Measurements from ENCODE around the gene ASTN2.

Gene ASTN2

GRCh38 chr9:117282541-117282940 lies 132.3 kb downstream of the ASTN2 start:
- Mint-ChIP-seq H3K27ac (no peak overlapping the region), H3K4me1 (ENCODE audit: low read depth) (no peaks in the 10 kb centered on the region), H3K9me3 (no peaks in the 10 kb centered on the region), H3K36me3 (ENCODE audit: low read depth) (no peaks in the 10 kb centered on the region), H3K4me3 (no peak overlapping the region), H3K27me3 (ENCODE audit: low read depth) (no peaks in the 10 kb centered on the region)

GRCh38 chr9:117278471-117279035 lies 136.3 kb downstream of the ASTN2 start:
- Mint-ChIP-seq H3K27me3 (ENCODE audit: low read depth) (no peaks in the 10 kb centered on the region), H3K27ac (no peak overlapping the region), H3K4me3 (no peak overlapping the region), H3K9me3 (no peaks in the 10 kb centered on the region), H3K4me1 (ENCODE audit: low read depth) (no peaks in the 10 kb centered on the region), H3K36me3 (ENCODE audit: low read depth) (no peaks in the 10 kb centered on the region)

- H3K27me3 Mint-ChIP-seq (ENCODE audit: low read depth): no peaks in the 10 kb centered on the region
- no peaks in the 10 kb centered on the region for H3K4me1 Mint-ChIP-seq (ENCODE audit: low read depth)
- H3K9me3 Mint-ChIP-seq: no peaks in the 10 kb centered on the region
- no peak overlapping the region for H3K4me3 Mint-ChIP-seq
- H3K27ac Mint-ChIP-seq: no peak overlapping the region
- no peaks in the 10 kb centered on the region for H3K36me3 Mint-ChIP-seq (ENCODE audit: low read depth)
These were observed 136.8 kb downstream of the ASTN2 start for GRCh38 chr9:117278020-117278419.

GRCh38 chr9:117276444-117276843 lies 138.4 kb downstream of the ASTN2 start:
- H3K36me3 Mint-ChIP-seq (ENCODE audit: low read depth): no peaks in the 10 kb centered on the region
- no peaks in the 10 kb centered on the region for H3K27me3 Mint-ChIP-seq (ENCODE audit: low read depth)
- H3K9me3 Mint-ChIP-seq: no peaks in the 10 kb centered on the region
- H3K4me3 Mint-ChIP-seq: no peak overlapping the region
- no peak overlapping the region for H3K27ac Mint-ChIP-seq
- H3K4me1 Mint-ChIP-seq (ENCODE audit: low read depth): no peaks in the 10 kb centered on the region

- no peaks in the 10 kb centered on the region for H3K9me3 Mint-ChIP-seq
- H3K4me1 Mint-ChIP-seq (ENCODE audit: low read depth): no peaks in the 10 kb centered on the region
- no peak overlapping the region for H3K4me3 Mint-ChIP-seq
- H3K27me3 Mint-ChIP-seq (ENCODE audit: low read depth): no peaks in the 10 kb centered on the region
- no peak overlapping the region for H3K27ac Mint-ChIP-seq
- no peaks in the 10 kb centered on the region for H3K36me3 Mint-ChIP-seq (ENCODE audit: low read depth)
These were observed 141.2 kb downstream of the ASTN2 start for GRCh38 chr9:117273612-117274011.

- Mint-ChIP-seq H3K27me3 (ENCODE audit: low read depth) (no peaks in the 10 kb centered on the region), H3K4me3 (no peak overlapping the region), H3K36me3 (ENCODE audit: low read depth) (no peaks in the 10 kb centered on the region), H3K4me1 (ENCODE audit: low read depth) (no peaks in the 10 kb centered on the region), H3K9me3 (no peaks in the 10 kb centered on the region), H3K27ac (no peak overlapping the region)
These were observed 145.9 kb downstream of the ASTN2 start for GRCh38 chr9:117268847-117269446.

- Mint-ChIP-seq H3K4me1 (ENCODE audit: low read depth) (no peaks in the 10 kb centered on the region), H3K27ac (no peak overlapping the region), H3K36me3 (ENCODE audit: low read depth) (no peaks in the 10 kb centered on the region), H3K9me3 (no peaks in the 10 kb centered on the region), H3K4me3 (no peak overlapping the region), H3K27me3 (ENCODE audit: low read depth) (no peaks in the 10 kb centered on the region)
These were observed 147.9 kb downstream of the ASTN2 start for GRCh38 chr9:117266855-117267497.

- no peaks in the 10 kb centered on the region for H3K36me3 Mint-ChIP-seq (ENCODE audit: low read depth)
- no peaks in the 10 kb centered on the region for H3K27me3 Mint-ChIP-seq (ENCODE audit: low read depth)
- no peaks in the 10 kb centered on the region for H3K4me1 Mint-ChIP-seq (ENCODE audit: low read depth)
- H3K9me3 Mint-ChIP-seq: no peaks in the 10 kb centered on the region
- H3K27ac Mint-ChIP-seq: no peak overlapping the region
- H3K4me3 Mint-ChIP-seq: no peak overlapping the region
These were observed 149.6 kb downstream of the ASTN2 start for GRCh38 chr9:117265253-117265652.

GRCh38 chr9:117258184-117258866 lies 156.5 kb downstream of the ASTN2 start:
- Mint-ChIP-seq H3K27ac (no peak overlapping the region), H3K9me3 (no peaks in the 10 kb centered on the region), H3K4me3 (no peak overlapping the region), H3K4me1 (ENCODE audit: low read depth) (no peaks in the 10 kb centered on the region), H3K36me3 (ENCODE audit: low read depth) (no peaks in the 10 kb centered on the region), H3K27me3 (ENCODE audit: low read depth) (no peaks in the 10 kb centered on the region)

GRCh38 chr9:117253261-117253660 lies 161.6 kb downstream of the ASTN2 start:
- H3K36me3 Mint-ChIP-seq (ENCODE audit: low read depth): no peaks in the 10 kb centered on the region
- no peaks in the 10 kb centered on the region for H3K27me3 Mint-ChIP-seq (ENCODE audit: low read depth)
- no peaks in the 10 kb centered on the region for H3K9me3 Mint-ChIP-seq
- no peaks in the 10 kb centered on the region for H3K4me1 Mint-ChIP-seq (ENCODE audit: low read depth)
- H3K4me3 Mint-ChIP-seq: no peak overlapping the region
- no peak overlapping the region for H3K27ac Mint-ChIP-seq

GRCh38 chr9:117250610-117251215 lies 164.1 kb downstream of the ASTN2 start:
- no peaks in the 10 kb centered on the region for H3K9me3 Mint-ChIP-seq
- H3K36me3 Mint-ChIP-seq (ENCODE audit: low read depth): no peaks in the 10 kb centered on the region
- no peak overlapping the region for H3K4me3 Mint-ChIP-seq
- no peak overlapping the region for H3K27ac Mint-ChIP-seq
- H3K27me3 Mint-ChIP-seq (ENCODE audit: low read depth): no peaks in the 10 kb centered on the region
- H3K4me1 Mint-ChIP-seq (ENCODE audit: low read depth): no peaks in the 10 kb centered on the region

- Mint-ChIP-seq H3K36me3 (ENCODE audit: low read depth) (no peaks in the 10 kb centered on the region), H3K4me3 (no peak overlapping the region), H3K9me3 (no peaks in the 10 kb centered on the region), H3K4me1 (ENCODE audit: low read depth) (no peaks in the 10 kb centered on the region), H3K27ac (no peak overlapping the region), H3K27me3 (ENCODE audit: low read depth) (no peaks in the 10 kb centered on the region)
These were observed 165.1 kb downstream of the ASTN2 start for GRCh38 chr9:117249799-117250198.

- Mint-ChIP-seq H3K4me1 (ENCODE audit: low read depth) (no peaks in the 10 kb centered on the region), H3K36me3 (ENCODE audit: low read depth) (no peaks in the 10 kb centered on the region), H3K4me3 (no peak overlapping the region), H3K27me3 (ENCODE audit: low read depth) (no peaks in the 10 kb centered on the region), H3K27ac (no peak overlapping the region), H3K9me3 (no peaks in the 10 kb centered on the region)
These were observed 167.6 kb downstream of the ASTN2 start for GRCh38 chr9:117247266-117247665.

- no peaks in the 10 kb centered on the region for H3K36me3 Mint-ChIP-seq (ENCODE audit: low read depth)
These were observed 169.6 kb downstream of the ASTN2 start for GRCh38 chr9:117245175-117245829.

More at GRCh38 chr9:117245175-117245829, 169.6 kb downstream of the ASTN2 start:
- no peaks in the 10 kb centered on the region for H3K9me3 Mint-ChIP-seq
- H3K4me1 Mint-ChIP-seq (ENCODE audit: low read depth): no peaks in the 10 kb centered on the region
- no peak overlapping the region for H3K4me3 Mint-ChIP-seq
- no peak overlapping the region for H3K27ac Mint-ChIP-seq
- no peaks in the 10 kb centered on the region for H3K27me3 Mint-ChIP-seq (ENCODE audit: low read depth)

Data from T-helper 1 cell treated with Interleukin-12 subunit alpha and Interleukin-12 subunit beta and Interleukin-4 antibody, amounts not matched to agents 30 μg/mL and 1 μg/mL, for 36 hours (primary cell).